H54 (cell line): Measurements from ENCODE around the gene RTBDN.
"Not testable (repeated sequence)": the region's sequence is repeated elsewhere in the genome, so short reads cannot be mapped to it uniquely, and the experiment has no call there.

Experiments
- DNase-seq: peaks from one replicate; pipeline ENCODE4 v3.0.0; 2011; ENCODE audit warnings: low spot score, mixed read lengths; ENCODE audit not compliant: insufficient read length
- FAIRE-seq: peaks from 3 replicates; lab custom pipeline; 2011; peaks lifted over from hg19 to GRCh38; lab: Jason Lieb, UNC
- POLR2A ChIP-seq: IDR thresholded peaks from 2 replicates; pipeline ENCODE4 v1.6.1; 2011; ENCODE audit warnings: low read depth, mild to moderate bottlenecking, low read length

Gene RTBDN

GRCh38 chr19:12866416-12867119, 32.2 kb upstream of the RTBDN start:
- no peak for TF ChIP-seq POLR2A
- FAIRE-seq (no peak), DNase-seq (no peak)

GRCh38 chr19:12865746-12866415, 31.5 kb upstream of the RTBDN start:
- FAIRE-seq (no peak), DNase-seq (no peak)
- no peak for TF ChIP-seq POLR2A

- no peak for TF ChIP-seq POLR2A
- no peak for FAIRE-seq
- DNase-seq, result no peak
Measured at GRCh38 chr19:12864721-12865715, 30.6 kb upstream of the RTBDN start.

- no peak for TF ChIP-seq POLR2A
- no peak for DNase-seq
- FAIRE-seq, result no peak
Measured at GRCh38 chr19:12864143-12864542, 29.8 kb upstream of the RTBDN start.

- DNase-seq (no peak), FAIRE-seq (no peak)
- TF ChIP-seq POLR2A, result no peak
Measured at GRCh38 chr19:12859546-12859945, 25.2 kb upstream of the RTBDN start.

GRCh38 chr19:12858041-12858928, 23.9 kb upstream of the RTBDN start:
- no peak for DNase-seq
- TF ChIP-seq POLR2A, result no peak
- FAIRE-seq, result no peak

GRCh38 chr19:12856653-12857052, 22.3 kb upstream of the RTBDN start:
- DNase-seq (no peak), FAIRE-seq (no peak)
- no peak for TF ChIP-seq POLR2A

- no peak for TF ChIP-seq POLR2A
- no peak for FAIRE-seq
- peak; percentile 91 for DNase-seq
Measured at GRCh38 chr19:12847159-12848139, 13.1 kb upstream of the RTBDN start.

- not testable (repeated sequence) for DNase-seq, FAIRE-seq
Measured at GRCh38 chr19:12846613-12847012, 12.2 kb upstream of the RTBDN start.

GRCh38 chr19:12843999-12844732, 9.8 kb upstream of the RTBDN start:
- FAIRE-seq (no peak), DNase-seq (no peak)
- no peak for TF ChIP-seq POLR2A

- FAIRE-seq (no peak), DNase-seq (no peak)
- no peak for TF ChIP-seq POLR2A
Measured at GRCh38 chr19:12843328-12843727, 8.9 kb upstream of the RTBDN start.

- TF ChIP-seq POLR2A, result no peak
- DNase-seq, result no peak
- no peak for FAIRE-seq
Measured at GRCh38 chr19:12842511-12842910, 8.1 kb upstream of the RTBDN start.
